C4-2B (cell line): ENCODE data around the gene WDR12.
"Not testable (repeated sequence)": the region's sequence is repeated elsewhere in the genome, so short reads cannot be mapped to it uniquely, and the experiment has no call there.

Source experiments
- ZFX ChIP-seq: fragments of 450-650 bp; IDR thresholded peaks from 2 replicates; pipeline ENCODE4 v1.6.1; 2017
- TF ChIP-seq, protein P1 (sequence below): fragments of 450-650 bp; conservative IDR thresholded peaks from 2 replicates; pipeline ENCODE4 v1.5.1; 2017; ENCODE audit warnings: mild to moderate bottlenecking

- TF ChIP-seq, protein P1, sequence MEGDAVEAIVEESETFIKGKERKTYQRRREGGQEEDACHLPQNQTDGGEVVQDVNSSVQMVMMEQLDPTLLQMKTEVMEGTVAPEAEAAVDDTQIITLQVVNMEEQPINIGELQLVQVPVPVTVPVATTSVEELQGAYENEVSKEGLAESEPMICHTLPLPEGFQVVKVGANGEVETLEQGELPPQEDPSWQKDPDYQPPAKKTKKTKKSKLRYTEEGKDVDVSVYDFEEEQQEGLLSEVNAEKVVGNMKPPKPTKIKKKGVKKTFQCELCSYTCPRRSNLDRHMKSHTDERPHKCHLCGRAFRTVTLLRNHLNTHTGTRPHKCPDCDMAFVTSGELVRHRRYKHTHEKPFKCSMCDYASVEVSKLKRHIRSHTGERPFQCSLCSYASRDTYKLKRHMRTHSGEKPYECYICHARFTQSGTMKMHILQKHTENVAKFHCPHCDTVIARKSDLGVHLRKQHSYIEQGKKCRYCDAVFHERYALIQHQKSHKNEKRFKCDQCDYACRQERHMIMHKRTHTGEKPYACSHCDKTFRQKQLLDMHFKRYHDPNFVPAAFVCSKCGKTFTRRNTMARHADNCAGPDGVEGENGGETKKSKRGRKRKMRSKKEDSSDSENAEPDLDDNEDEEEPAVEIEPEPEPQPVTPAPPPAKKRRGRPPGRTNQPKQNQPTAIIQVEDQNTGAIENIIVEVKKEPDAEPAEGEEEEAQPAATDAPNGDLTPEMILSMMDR, result not testable (repeated sequence)
- TF ChIP-seq ZFX, result not testable (repeated sequence)
Measured at GRCh38 chr2:202849343-202849742, 62.1 kb downstream of the WDR12 start.
